GM19043 (cell line): Measurements from ENCODE around the gene NINJ1.
"Not testable (repeated sequence)": the region's sequence is repeated elsewhere in the genome, so short reads cannot be mapped to it uniquely, and the experiment has no call there.

Experiments
- ATAC-seq: cut with Tn5 transposase; IDR thresholded peaks from one replicate; pipeline ENCODE4 v1.9.1; 2021; ENCODE audit warnings: low read depth; ENCODE audit not compliant: unreplicated experiment

NINJ1 gene

DNA sequence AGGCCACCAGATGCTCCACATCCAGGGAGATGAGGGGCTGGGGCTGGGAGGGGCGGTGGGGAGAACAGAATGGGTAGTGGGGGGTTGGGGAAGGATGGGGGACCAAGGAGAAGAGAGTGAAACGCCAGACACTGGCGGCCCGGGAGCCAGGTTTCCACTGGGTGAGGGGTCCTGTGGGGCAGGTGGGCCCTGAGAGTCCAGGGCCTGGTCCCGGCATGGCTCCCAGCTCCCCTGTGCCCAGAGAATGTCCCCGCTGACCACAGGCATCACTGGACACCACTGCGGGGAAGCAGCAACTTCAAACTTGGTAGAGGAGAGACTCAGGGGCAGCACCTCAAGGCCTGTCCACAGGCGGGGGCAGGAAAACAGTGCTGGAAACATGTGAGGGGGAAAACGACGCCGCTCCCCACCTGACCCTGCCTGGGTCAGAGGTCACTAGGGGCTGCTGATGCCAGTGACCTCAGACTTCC lies 13.2 kb downstream of the NINJ1 start:
- no peak for ATAC-seq

DNA sequence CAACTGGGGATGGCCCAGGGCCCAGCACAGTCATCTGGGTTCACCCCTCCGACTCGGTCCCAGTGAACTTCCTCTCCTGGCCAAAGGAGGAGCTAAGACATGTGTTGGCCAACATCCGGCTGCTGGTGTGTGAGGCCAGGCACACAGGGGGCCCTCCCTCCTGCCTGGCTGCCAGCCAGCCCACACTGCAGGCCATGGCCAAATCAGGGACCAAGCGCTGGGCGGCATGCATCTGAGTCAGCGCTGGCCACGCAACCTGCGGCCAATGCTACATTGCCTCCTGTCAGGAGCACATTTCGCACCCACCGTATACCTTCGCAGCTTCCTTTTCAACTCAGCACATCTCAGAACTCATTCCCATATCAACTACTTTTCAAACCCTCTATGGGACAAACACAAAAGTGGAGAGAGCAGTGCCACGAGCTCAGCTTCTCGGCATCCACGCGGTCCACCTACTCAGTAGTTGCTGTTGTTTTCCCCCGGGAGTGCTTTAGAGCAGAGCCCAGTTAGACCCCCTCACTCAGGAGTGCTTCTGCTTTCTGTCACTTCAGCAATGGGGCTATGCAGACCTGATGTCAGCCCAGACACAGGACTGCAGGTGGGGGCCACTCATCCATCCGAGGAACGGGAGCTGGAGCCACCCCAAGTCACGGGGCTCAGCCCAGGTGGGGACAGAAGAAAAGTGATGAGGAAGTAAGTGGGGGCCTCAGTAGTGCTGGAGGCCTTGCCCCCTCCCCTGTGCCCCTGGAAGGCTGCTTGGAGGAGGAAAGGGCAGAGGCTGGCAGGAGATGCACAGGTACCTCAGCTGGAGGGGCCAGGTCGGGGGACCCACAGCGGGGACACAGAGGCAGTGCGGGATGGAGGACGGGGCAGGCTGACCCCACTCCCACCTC lies 13.9 kb downstream of the NINJ1 start:
- peak; percentile 91 for ATAC-seq

GRCh38 chr9:93119703-93119952 lies 14.4 kb downstream of the NINJ1 start:
- no peak for ATAC-seq

- ATAC-seq: no peak
Observed at GRCh38 chr9:93118863-93119702, 15.0 kb downstream of the NINJ1 start.

DNA sequence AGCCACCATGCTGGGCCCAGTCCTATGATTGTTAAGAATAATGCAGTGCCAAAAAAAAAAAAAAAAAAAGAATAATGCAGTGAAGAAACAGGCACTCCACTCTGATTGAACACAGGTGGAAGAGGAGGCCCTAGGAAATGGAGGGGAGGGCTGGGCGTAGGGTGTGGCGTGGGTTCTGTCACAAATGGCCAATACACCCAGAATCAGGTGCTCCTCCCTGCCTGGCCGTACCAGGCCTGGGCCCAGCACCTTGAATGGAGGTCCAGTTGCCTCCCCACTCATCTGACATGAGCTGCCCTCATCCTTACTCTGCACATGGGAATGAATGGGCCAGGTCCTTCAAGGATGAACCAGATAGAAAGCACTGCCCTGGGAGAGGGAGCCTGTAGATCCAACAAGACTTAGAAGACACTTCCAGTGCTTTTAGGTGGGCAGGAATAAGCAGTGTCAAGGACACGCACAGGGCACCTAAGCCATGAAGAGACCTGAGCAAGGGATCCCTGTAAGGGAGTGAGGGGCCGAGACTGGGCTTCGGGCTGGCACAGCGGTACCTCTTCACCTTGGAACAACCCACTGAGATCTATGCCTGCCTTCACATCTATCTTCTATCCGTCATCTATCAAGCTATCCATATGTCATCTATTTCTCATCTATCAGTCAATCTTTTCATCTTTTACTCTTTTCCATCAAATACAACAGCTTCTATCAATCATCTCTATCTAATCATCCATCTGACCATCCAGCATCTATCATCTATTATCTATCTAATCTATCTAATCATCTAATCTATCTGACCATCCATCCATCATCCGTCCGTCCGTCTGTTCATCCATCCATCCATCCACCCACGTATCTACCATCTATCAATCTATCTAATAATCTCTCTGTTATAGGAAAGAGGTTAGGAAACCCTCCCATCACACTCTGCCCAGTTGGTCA lies 15.9 kb downstream of the NINJ1 start:
- ATAC-seq: no peak

DNA sequence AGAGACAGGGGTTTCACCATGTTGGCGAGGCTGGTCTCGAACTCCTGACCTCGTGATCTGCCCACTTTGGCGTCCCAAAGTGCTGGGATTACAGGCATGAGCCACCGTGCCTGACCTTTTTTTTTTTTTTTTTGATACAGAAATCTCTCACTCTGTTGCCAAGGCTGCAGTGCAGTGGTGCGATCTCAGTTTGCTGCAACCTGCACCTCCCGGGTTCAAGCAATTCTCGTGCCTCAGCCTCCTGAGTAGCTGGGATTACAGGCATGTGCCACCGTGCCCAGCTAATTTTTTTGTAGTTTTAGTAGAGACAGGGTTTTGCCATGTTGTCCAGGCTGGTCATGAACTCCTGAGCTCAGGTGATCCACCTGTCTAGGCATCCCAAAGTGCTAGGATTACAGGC lies 16.5 kb downstream of the NINJ1 start:
- not testable (repeated sequence) for ATAC-seq

DNA sequence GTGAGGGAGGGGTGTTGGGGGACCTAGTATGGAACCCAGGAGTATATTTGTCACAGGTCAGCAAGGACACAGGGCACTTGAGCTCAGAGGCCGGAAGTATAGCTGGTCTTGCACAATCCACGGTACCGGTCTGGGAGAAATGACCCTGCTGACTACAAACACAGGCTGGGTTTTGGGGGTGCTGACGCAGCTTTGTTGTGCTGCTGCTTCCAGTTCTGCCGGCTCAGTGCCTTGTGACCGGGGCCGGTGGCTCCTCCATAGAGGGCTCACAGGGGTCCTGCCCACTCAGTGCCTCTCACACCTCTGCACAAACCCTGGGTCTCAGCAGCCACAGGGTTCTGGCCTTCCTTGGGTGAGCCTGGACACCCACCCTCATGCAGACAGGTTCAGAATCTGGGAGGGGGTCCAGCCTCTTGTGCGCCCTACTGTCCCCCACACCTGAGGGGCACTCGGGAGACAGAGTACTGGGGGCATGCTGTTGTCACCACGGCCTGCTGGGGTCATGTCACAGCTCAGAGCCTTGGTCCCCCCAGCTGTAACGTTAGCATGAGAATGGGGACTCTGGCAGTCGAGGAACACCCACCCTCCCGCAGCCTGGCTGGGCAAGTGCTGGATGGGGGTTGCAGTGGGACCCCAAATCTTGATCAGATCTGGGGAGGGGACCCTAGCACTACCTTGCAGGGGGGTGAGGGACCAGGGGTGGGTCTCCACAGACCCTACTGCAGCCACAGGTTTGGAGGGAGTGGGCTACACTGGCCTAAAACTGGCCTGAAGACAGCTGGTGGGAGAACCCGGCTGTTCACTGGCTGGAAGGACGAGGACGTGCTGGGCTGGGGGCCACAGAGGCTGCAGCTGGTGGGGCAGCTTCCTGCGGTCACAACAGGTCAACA lies 17.7 kb downstream of the NINJ1 start:
- ATAC-seq: no peak

DNA sequence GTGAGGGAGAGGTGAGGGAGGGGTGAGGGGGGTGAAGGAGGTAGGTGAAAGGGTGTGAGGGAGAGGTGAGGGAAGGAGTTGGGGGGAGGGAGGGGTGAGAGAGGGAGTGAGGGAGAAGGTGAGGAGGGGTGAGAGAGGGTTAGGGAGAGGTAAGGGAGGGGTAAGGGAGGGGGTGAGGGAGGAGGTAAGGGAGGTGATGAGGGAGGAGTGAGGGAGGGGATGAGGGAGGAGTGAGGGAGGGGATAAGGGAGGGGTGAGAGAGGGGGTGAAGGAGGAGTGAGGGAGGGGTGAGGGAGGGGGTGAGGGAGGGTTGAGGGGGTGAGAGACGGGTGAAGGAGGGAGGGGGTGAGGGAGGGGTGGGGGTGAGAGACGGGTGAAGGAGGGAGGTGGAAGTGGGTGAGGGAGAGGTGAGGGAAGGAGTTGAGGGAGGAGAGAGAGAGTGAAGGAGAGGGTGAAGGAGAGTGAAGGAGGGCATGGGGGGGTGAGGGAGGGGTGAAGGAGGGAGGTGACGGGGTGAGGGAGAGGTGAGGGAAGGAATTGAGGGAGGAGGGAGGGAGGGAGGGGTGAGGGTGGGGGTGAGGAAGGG lies 18.5 kb downstream of the NINJ1 start:
- no peak for ATAC-seq

GRCh38 chr9:93114984-93115335 lies 19.1 kb downstream of the NINJ1 start:
- ATAC-seq: no peak

- no peak for ATAC-seq
Observed at GRCh38 chr9:93114169-93114983, 19.7 kb downstream of the NINJ1 start.

- ATAC-seq: no peak
Observed at GRCh38 chr9:93112864-93113389, 21.1 kb downstream of the NINJ1 start.

GRCh38 chr9:93112116-93112863 lies 21.8 kb downstream of the NINJ1 start:
- no peak for ATAC-seq

DNA sequence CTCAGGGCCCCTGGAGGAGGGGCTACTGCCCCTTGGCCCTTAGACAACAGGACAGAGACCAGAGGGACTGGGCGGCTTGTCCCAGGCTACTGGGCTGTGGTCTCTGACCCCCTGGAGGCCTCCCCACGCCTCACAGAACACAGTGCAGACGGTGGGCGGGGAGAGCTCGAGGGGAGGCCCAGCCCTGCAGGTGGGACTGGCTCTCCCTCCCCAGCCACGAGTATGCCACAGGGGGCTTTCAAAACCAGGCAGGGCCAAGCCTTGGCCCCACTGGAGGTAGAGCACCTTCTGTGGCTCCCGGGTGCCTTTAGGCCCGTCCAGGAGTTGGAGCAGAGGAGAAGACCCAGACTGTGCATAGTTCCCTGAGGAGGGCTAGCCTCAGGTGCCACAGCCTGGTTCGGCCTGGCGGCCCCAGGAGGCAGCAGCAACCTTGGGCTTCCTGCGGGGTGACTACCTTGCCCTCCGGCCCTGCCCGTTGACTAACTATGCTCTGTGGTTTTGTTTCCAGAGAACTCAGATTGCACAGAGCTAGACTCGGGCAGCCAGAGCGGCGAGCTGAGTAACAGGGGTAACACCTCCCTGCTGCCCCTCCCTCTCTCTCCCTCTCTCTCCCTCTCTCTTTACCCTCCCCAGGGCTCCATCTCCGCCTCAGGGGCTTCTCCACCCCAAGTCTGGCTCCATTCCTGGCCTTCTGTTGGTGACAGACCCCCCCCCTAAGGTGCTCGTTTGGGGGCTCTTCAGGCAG lies 22.5 kb downstream of the NINJ1 start:
- ATAC-seq: no peak

- ATAC-seq: no peak
Observed at GRCh38 chr9:93111001-93111370, 23.1 kb downstream of the NINJ1 start.

GRCh38 chr9:93110311-93110855 lies 23.7 kb downstream of the NINJ1 start:
- ATAC-seq: no peak

DNA sequence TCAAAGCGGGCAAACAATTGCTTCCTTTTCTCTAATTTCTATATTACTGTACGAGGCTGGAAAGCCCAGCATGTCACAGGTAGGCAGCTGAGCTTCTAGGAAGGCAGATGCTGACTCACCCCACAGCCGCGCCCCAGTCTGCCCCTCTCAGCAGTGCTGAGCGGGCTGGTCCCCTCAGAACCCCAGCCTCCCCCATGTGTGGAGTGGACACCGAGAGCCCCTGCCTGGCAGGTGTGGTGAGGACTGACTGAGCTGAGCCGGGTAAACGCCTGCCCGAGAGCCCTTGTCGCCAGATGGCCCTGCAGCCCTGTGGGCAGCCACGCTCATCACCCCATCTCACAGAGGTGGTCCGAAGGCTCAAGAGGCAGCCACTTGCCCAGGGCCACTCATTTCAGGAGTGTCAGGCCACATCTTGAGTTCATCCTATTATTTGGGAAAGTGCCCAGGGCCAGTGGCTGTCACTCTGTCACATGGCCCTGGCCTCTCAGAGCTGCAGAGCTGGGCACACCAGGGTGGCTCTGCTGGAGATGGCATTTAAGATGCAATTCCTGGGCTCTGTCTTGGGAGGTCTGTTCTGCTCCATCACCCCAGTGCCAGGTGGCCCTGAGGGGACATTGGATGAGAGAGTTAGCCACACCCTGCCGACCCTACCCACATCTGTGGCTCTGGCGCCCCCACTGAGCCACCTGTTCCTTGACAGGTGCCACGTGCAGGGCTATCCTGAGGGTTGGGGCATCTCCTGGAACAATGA lies 25.6 kb downstream of the NINJ1 start:
- no peak for ATAC-seq
